K562 (cell line): ENCODE results near the gene A1BG. TPM values are rescaled to one million over a fixed set of nuclear protein-coding genes. Genes with fewer than 3 reads are reported as not detected.
A peak's percentile ranks its signal among the peaks of the same experiment; 100 is the strongest.

ENCODE experiments used
- BHLHE40 ChIP-seq: IDR thresholded peaks from 2 replicates; pipeline ENCODE4 v1.6.1; 2011; ENCODE audit warnings: low read length, improper control_type of control experiment
- CAMTA2 ChIP-seq: fragments of 250-450 bp; sonication (Bioruptor Pico); conservative IDR thresholded peaks from 2 replicates; pipeline ENCODE4 v1.5.1; 2022
- COPS2 ChIP-seq: fragments of 450-650 bp; conservative IDR thresholded peaks from 2 replicates; pipeline ENCODE4 v1.6.1; 2016; ENCODE audit warnings: mild to moderate bottlenecking, moderate library complexity
- HIVEP1 ChIP-seq: fragments of 250-450 bp; sonication (Bioruptor Pico); IDR thresholded peaks from 2 replicates; pipeline ENCODE4 v1.4.0; 2020; ENCODE audit warnings: mild to moderate bottlenecking
- KAT2B ChIP-seq: IDR thresholded peaks from one replicate; pipeline ENCODE4 v1.6.1; 2012; ENCODE audit warnings: low read depth, mild to moderate bottlenecking, control low read depth, inconsistent platforms, low read length, moderate library complexity
- MEIS2 ChIP-seq: fragments of 450-650 bp; IDR thresholded peaks from 2 replicates; pipeline ENCODE4 v1.6.1; 2014; ENCODE audit warnings: mild to moderate bottlenecking; ENCODE audit not compliant: partially characterized antibody
- NFIC ChIP-seq: fragments of 450-650 bp; IDR thresholded peaks from 2 replicates; pipeline ENCODE4 v1.6.1; 2017; ENCODE audit warnings: mild to moderate bottlenecking, inconsistent platforms
- TAF1 ChIP-seq: IDR thresholded peaks from 2 replicates; pipeline ENCODE4 v1.6.1; 2011; ENCODE audit warnings: mild to moderate bottlenecking, low read length, moderate library complexity; ENCODE audit not compliant: insufficient read depth, control insufficient read depth, severe bottlenecking; ENCODE audit errors: extremely low read depth
- TOE1 ChIP-seq, 2 experiments: fragments of 450-650 bp in 1 of 2; sonication (generic) in 1 of 2; formaldehyde crosslinking in 1 of 2; IDR thresholded peaks; 2 replicates each; pipeline versions ENCODE4 v1.7.1 to v1.8.0; 2016 to 2022; ENCODE audit warnings: borderline replicate concordance in 2 of 2, mild to moderate bottlenecking in 2 of 2, antibody characterized with exemption in 1 of 2, inconsistent platforms in 1 of 2, low read depth in 1 of 2, missing genetic modification reagents in 1 of 2, moderate library complexity in 1 of 2
- ZNF253 ChIP-seq: fragments of 250-450 bp; sonication (Bioruptor Pico); conservative IDR thresholded peaks from 2 replicates; pipeline ENCODE4 v1.6.1; 2021; ENCODE audit warnings: mild to moderate bottlenecking
- ZNF263 ChIP-seq: sonication (generic); formaldehyde crosslinking; IDR thresholded peaks from 2 replicates; pipeline ENCODE4 v1.8.0; 2022; ENCODE audit warnings: mild to moderate bottlenecking, missing genetic modification reagents, borderline replicate concordance
- polyA plus RNA-seq, 8 experiments: library from polyadenylated mRNA; depleted of rRNA in 4 of 8; stranded (reverse) in 5 of 8; unstranded in 3 of 8; fragments of >200 nt; fragmentation: Nextera tagmentation in 2 of 8; fragmentation: Illumina TruSeq in 1 of 8; extraction: Ambion mirVana in 2 of 8; extraction: Trizol in 1 of 8; gene quantifications; 2 replicates each; pipeline versions ENCODE4 v1.2.1 to v1.2.3, GENCODE V29; 2011 to 2014; ENCODE audit warnings: inconsistent platforms in 1 of 8, missing spikeins in 1 of 8
- total RNA-seq, 7 experiments: library from RNA; depleted of rRNA in 6 of 7; stranded (reverse); fragments of >200 nt in 6 of 7; fragmentation: Illumina TruSeq in 2 of 7; extraction: Trizol in 2 of 7; gene quantifications; 2 replicates each; pipeline versions ENCODE4 v1.2.1 to v1.2.3, GENCODE V29; 2011 to 2021; ENCODE audit warnings: low replicate concordance in 1 of 7
- TF ChIP-seq, protein P1 (sequence below), 2 experiments: fragments of 200-800 bp in 1 of 2; sonication (Bioruptor generic) in 1 of 2; sonication (generic) in 1 of 2; formaldehyde crosslinking in 1 of 2; IDR thresholded peaks in 1 of 2; conservative IDR thresholded peaks in 1 of 2; 2 replicates each; pipeline versions ENCODE4 v1.5.0 to v1.6.1; 2016 to 2020; ENCODE audit warnings: missing compliant biosample characterization in 1 of 2, missing genetic modification characterization in 1 of 2, missing genetic modification reagents in 1 of 2
- TF ChIP-seq, protein P2 (sequence below): fragments of 200-800 bp; sonication (Bioruptor generic); IDR thresholded peaks from 2 replicates; pipeline ENCODE4 v1.6.1; 2017; ENCODE audit warnings: missing genetic modification characterization, missing compliant biosample characterization
- TF ChIP-seq, protein P3 (sequence below): sonication (generic); formaldehyde crosslinking; IDR thresholded peaks from 2 replicates; pipeline ENCODE4 v1.8.1; 2023; ENCODE audit warnings: mild to moderate bottlenecking, missing genetic modification reagents
- TF ChIP-seq, protein P4 (sequence below), 3 experiments: fragments of 200-800 bp in 1 of 3; sonication (Bioruptor generic) in 1 of 3; sonication (generic) in 1 of 3; formaldehyde crosslinking in 1 of 3; IDR thresholded peaks; 2 replicates each; pipeline versions ENCODE4 v1.6.1 to v1.8.0; 2016 to 2022; ENCODE audit warnings: mild to moderate bottlenecking in 2 of 3, missing compliant biosample characterization in 2 of 3, missing genetic modification characterization in 2 of 3, missing genetic modification reagents in 1 of 3
- TF ChIP-seq, protein P5 (sequence below): IDR thresholded peaks from 2 replicates; pipeline ENCODE4 v1.6.1; 2014; ENCODE audit warnings: antibody characterized with exemption

The A1BG gene
- total and polyA plus RNA-seq, 9 of the 15 experiments (the other 6 are each of a cell fraction or from before 2014, with no cell fraction given), result 0.10 to 19.8 (median 2.6) TPM

DNA sequence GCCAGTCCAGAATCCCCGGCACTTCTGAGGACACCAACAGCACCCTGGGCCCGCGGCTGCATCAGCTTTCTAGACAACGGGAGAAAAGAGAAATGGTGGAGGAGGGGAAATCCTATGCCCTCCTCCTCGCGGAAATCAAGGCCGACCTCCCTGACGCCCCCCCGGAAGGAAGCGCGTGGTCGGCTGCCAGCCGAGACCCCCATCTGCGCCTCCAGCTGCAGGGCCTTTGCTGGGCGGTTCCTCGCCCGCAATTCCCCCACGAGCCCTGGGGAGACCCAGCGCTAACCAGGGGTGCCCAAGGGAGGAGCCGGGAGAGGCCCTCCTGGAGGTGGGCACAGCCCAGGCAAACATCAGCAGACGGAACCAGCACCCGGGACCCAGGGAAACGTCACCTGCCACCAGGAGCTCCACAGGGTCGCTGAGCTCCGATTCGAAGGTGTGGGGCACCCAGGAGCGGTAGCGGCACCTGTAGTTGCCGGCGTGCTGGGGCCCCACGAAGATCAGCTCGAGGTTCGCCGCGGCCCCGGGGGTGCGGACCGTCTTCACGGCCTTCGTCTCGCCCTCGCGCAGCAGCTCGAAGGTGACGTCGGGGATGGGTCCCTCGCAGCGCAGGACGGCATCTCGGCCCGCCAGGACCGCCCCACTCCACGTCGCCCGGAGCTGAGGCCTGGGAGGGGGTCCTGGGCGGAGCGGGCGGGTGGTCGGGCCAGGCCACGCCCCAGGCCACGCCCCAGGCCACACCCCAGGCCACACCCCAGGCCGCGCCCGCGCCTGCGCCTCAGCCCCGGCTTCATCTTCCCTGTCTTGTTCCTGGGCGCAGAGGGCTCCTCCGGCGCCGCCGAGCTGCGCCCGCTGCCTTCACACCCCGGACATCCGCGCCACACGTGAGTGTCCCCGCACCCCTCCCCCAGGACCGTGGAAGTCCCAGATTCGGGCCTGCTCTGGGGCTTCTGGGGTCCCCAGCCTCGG lies 6.0 kb downstream of the A1BG start (continued):
- TF ChIP-seq MEIS2 (peak; percentile 68), ZNF253 (CRISPR knock-in tag) (no peak), TOE1 (IDR thresholded peaks at IDR 0.05; ENCODE audit: borderline replicate concordance) (no peak), TOE1 (CRISPR knock-in tag; IDR thresholded peaks at IDR 0.05; ENCODE audit: borderline replicate concordance, low read depth) (no peak), COPS2 (no peak), HIVEP1 (CRISPR knock-in tag) (no peak), TAF1 (no peak), BHLHE40 (peak; percentile 74), ZNF263 (CRISPR knock-in tag) (peak; percentile 57; the same call in 1 of the 2 replicates), CAMTA2 (CRISPR knock-in tag) (no peak), KAT2B (no peak), NFIC (peak; percentile 72)
- TF ChIP-seq, protein P1, sequence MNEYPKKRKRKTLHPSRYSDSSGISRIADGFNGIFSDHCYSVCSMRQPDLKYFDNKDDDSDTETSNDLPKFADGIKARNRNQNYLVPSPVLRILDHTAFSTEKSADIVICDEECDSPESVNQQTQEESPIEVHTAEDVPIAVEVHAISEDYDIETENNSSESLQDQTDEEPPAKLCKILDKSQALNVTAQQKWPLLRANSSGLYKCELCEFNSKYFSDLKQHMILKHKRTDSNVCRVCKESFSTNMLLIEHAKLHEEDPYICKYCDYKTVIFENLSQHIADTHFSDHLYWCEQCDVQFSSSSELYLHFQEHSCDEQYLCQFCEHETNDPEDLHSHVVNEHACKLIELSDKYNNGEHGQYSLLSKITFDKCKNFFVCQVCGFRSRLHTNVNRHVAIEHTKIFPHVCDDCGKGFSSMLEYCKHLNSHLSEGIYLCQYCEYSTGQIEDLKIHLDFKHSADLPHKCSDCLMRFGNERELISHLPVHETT (CRISPR knock-in tag; conservative IDR thresholded peaks at IDR 0.05 in 1 of 2, IDR thresholded peaks at IDR 0.05 in 1 of 2), result no peak
- TF ChIP-seq, protein P2, sequence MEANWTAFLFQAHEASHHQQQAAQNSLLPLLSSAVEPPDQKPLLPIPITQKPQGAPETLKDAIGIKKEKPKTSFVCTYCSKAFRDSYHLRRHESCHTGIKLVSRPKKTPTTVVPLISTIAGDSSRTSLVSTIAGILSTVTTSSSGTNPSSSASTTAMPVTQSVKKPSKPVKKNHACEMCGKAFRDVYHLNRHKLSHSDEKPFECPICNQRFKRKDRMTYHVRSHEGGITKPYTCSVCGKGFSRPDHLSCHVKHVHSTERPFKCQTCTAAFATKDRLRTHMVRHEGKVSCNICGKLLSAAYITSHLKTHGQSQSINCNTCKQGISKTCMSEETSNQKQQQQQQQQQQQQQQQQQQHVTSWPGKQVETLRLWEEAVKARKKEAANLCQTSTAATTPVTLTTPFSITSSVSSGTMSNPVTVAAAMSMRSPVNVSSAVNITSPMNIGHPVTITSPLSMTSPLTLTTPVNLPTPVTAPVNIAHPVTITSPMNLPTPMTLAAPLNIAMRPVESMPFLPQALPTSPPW (CRISPR knock-in tag), result peak; percentile 57; the same call in 1 of the 2 replicates
- TF ChIP-seq, protein P3, sequence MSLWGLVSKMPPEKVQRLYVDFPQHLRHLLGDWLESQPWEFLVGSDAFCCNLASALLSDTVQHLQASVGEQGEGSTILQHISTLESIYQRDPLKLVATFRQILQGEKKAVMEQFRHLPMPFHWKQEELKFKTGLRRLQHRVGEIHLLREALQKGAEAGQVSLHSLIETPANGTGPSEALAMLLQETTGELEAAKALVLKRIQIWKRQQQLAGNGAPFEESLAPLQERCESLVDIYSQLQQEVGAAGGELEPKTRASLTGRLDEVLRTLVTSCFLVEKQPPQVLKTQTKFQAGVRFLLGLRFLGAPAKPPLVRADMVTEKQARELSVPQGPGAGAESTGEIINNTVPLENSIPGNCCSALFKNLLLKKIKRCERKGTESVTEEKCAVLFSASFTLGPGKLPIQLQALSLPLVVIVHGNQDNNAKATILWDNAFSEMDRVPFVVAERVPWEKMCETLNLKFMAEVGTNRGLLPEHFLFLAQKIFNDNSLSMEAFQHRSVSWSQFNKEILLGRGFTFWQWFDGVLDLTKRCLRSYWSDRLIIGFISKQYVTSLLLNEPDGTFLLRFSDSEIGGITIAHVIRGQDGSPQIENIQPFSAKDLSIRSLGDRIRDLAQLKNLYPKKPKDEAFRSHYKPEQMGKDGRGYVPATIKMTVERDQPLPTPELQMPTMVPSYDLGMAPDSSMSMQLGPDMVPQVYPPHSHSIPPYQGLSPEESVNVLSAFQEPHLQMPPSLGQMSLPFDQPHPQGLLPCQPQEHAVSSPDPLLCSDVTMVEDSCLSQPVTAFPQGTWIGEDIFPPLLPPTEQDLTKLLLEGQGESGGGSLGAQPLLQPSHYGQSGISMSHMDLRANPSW (CRISPR knock-in tag), result 0 out of 2 replicates have a peak, but pooled peaks have one; percentile 15
- TF ChIP-seq, protein P4, sequence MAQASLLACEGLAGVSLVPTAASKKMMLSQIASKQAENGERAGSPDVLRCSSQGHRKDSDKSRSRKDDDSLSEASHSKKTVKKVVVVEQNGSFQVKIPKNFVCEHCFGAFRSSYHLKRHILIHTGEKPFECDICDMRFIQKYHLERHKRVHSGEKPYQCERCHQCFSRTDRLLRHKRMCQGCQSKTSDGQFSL (CRISPR knock-in tag; IDR thresholded peaks at IDR 0.05), result peak; percentile 74
- TF ChIP-seq, protein P4 (tag; IDR thresholded peaks at IDR 0.05), result no peak
- TF ChIP-seq, protein P5, sequence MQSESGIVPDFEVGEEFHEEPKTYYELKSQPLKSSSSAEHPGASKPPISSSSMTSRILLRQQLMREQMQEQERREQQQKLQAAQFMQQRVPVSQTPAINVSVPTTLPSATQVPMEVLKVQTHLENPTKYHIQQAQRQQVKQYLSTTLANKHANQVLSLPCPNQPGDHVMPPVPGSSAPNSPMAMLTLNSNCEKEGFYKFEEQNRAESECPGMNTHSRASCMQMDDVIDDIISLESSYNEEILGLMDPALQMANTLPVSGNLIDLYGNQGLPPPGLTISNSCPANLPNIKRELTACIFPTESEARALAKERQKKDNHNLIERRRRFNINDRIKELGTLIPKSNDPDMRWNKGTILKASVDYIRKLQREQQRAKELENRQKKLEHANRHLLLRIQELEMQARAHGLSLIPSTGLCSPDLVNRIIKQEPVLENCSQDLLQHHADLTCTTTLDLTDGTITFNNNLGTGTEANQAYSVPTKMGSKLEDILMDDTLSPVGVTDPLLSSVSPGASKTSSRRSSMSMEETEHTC, result no peak
